ENCODE data around the gene MAP6D1.
A peak's percentile ranks its signal among the peaks of the same experiment; 100 is the strongest.
"Not testable (repeated sequence)": the region's sequence is repeated elsewhere in the genome, so short reads cannot be mapped to it uniquely, and the experiment has no call there.

The MAP6D1 gene

GRCh38 chr3:183796372-183796771 is 29.0 kb downstream of the MAP6D1 start:
- no peak for DNase-seq

- no peak for DNase-seq
These were observed 30.9 kb downstream of the MAP6D1 start for GRCh38 chr3:183794452-183794851.

- DNase-seq = no peak
These were observed 32.4 kb downstream of the MAP6D1 start for GRCh38 chr3:183792976-183793375.

- no peak for DNase-seq
These were observed 34.7 kb downstream of the MAP6D1 start for GRCh38 chr3:183790700-183791099.

GRCh38 chr3:183789826-183790225 is 35.6 kb downstream of the MAP6D1 start:
- no peak for DNase-seq

- not testable (repeated sequence) for DNase-seq
These were observed 40.9 kb downstream of the MAP6D1 start for GRCh38 chr3:183784503-183784902.

- DNase-seq = peak; percentile 52
These were observed 42.7 kb downstream of the MAP6D1 start for GRCh38 chr3:183782576-183783276.

GRCh38 chr3:183781246-183781645 is 44.1 kb downstream of the MAP6D1 start:
- DNase-seq = no peak

- DNase-seq = no peak
These were observed 45.4 kb downstream of the MAP6D1 start for GRCh38 chr3:183779896-183780465.

- DNase-seq = no peak
These were observed 48.3 kb downstream of the MAP6D1 start for GRCh38 chr3:183777016-183777618.

GRCh38 chr3:183776451-183776850 is 48.9 kb downstream of the MAP6D1 start:
- not testable (repeated sequence) for DNase-seq

- DNase-seq = no peak
These were observed 49.6 kb downstream of the MAP6D1 start for GRCh38 chr3:183775781-183776180.

- DNase-seq = no peak
These were observed 50.7 kb downstream of the MAP6D1 start for GRCh38 chr3:183774631-183775030.

- no peak for DNase-seq
These were observed 55.9 kb downstream of the MAP6D1 start for GRCh38 chr3:183769453-183769852.

GRCh38 chr3:183768114-183768513 is 57.3 kb downstream of the MAP6D1 start:
- DNase-seq = no peak

- peak; percentile 11 for DNase-seq
These were observed 58.4 kb downstream of the MAP6D1 start for GRCh38 chr3:183766745-183767606.

GRCh38 chr3:183766107-183766506 is 59.3 kb downstream of the MAP6D1 start:
- no peak for DNase-seq

Measured in NCI-H526 treated with DMSO at 0.1 percent for 48 hours (cell line).